Aorta (tissue), 5 donors: ENCODE data around the gene OR2A2. TPM values are rescaled to one million over a fixed set of nuclear protein-coding genes. Genes with fewer than 3 reads are reported as not detected.

Experiments used
- ATAC-seq: fragments of 200-7000 bp; cut with Tn5 transposase; one replicate; pipeline ENCODE4 v1.9.1; 2022; ENCODE audit warnings: moderate library complexity; ENCODE audit not compliant: low FRiP score
- DNase-seq, 2 donors: peaks; one replicate each; pipeline ENCODE4 v3.0.0-alpha.2; 2020
- H3K27ac ChIP-seq, 2 donors: one replicate each; pipeline ENCODE4 v1.5.1; 2013; ENCODE audit warnings: low read length in 2 of 2, mild to moderate bottlenecking in 2 of 2, moderate library complexity in 2 of 2, control low read depth in 1 of 2, inconsistent platforms in 1 of 2, low read depth in 1 of 2
- H3K27me3 ChIP-seq, 2 donors: one replicate each; pipeline ENCODE4 v1.6.1; 2013; ENCODE audit warnings: control low read depth in 1 of 2, low read length in 1 of 2, mild to moderate bottlenecking in 1 of 2, moderate library complexity in 1 of 2; ENCODE audit not compliant: insufficient read depth in 2 of 2, control insufficient read depth in 1 of 2
- H3K36me3 ChIP-seq, 2 donors: one replicate each; pipeline ENCODE4 v1.6.1; 2013; ENCODE audit warnings: control low read depth in 1 of 2, low read length in 1 of 2, mild to moderate bottlenecking in 1 of 2; ENCODE audit not compliant: insufficient read depth in 2 of 2, control insufficient read depth in 1 of 2
- H3K4me1 ChIP-seq, 2 donors: one replicate each; pipeline ENCODE4 v1.6.1; 2013; ENCODE audit warnings: low read length in 2 of 2, control low read depth in 1 of 2, mild to moderate bottlenecking in 1 of 2, moderate library complexity in 1 of 2; ENCODE audit not compliant: insufficient read depth in 2 of 2, control insufficient read depth in 1 of 2
- H3K4me3 ChIP-seq, 2 donors: one replicate each; pipeline ENCODE4 v1.5.1; 2013; ENCODE audit warnings: low read length in 2 of 2, control low read depth in 1 of 2, mild to moderate bottlenecking in 1 of 2
- H3K9me3 ChIP-seq: one replicate; pipeline ENCODE4 v1.6.1; 2013; ENCODE audit warnings: mild to moderate bottlenecking, low read length; ENCODE audit not compliant: control insufficient read depth
- WGBS, 2 donors: extraction: QIAGEN DNeasy Blood & Tissue Kit; methylation state at CpG; one replicate each; pipeline ENCODE4 v1.1.7; 2013; 5-methylcytosine and 5-hydroxymethylcytosine counted together
- intact Hi-C, 2 donors: fragments of 100-400 bp; cut with DNase I; formaldehyde crosslinking; loops; one replicate each; pipeline versions ENCODE4 v1.14.2 to v1.15.0; 2022
- polyA plus RNA-seq, 2 donors: library from polyadenylated mRNA; stranded (reverse); fragments of 200-250 nt; gene quantifications; one replicate each; pipeline ENCODE4 v1.2.3, GENCODE V29; 2013
- total RNA-seq, 2 donors: library from RNA; stranded (reverse); fragmentation: NEBNext Ultra II Directional; extraction: Animal tissue kit (Norgen Biotek cat#: 25700); gene quantifications; one replicate each; pipeline ENCODE4 v1.2.1, GENCODE V29; 2021
- donor health status: healthy with polysubstance abuse.
- donor health status: Bipolar disorder and iron deficiency.
- donor health status: DM: no; HTN: no; CAD: no.
- donor health status: DM: no; HTN: no; CAD: no.
- donor health status: DM: yes; HTN: yes; CAD: no.

OR2A2 gene
- total and polyA plus RNA-seq, 4 donors: not detected

GRCh38 chr7:144098776-144099175 lies 10.6 kb upstream of the OR2A2 start:
- no peaks in the 10 kb centered on the region for H3K4me1 ChIP-seq
- intact Hi-C loops: no loop called here
- no peak overlapping the region for H3K4me3 ChIP-seq
- H3K9me3 ChIP-seq: peaks cover 2% of the 10 kb centered on the region
- H3K27ac ChIP-seq: no peak overlapping the region
- ATAC-seq: no peak
- H3K36me3 ChIP-seq: no peaks in the 10 kb centered on the region
- H3K27me3 ChIP-seq: no peaks in the 10 kb centered on the region
- no peak for DNase-seq

- WGBS, 2 donors: 52 to 61% methylated on average over 3 of the region's 3 CpGs
- DNase-seq (no peak), ATAC-seq (no peak)
- Histone ChIP-seq H3K36me3 (no peaks in the 10 kb centered on the region), H3K4me3 (no peak overlapping the region), H3K27me3 (no peaks in the 10 kb centered on the region), H3K27ac (no peak overlapping the region), H3K4me1 (no peaks in the 10 kb centered on the region), H3K9me3 (peaks cover 2% of the 10 kb centered on the region)
- intact Hi-C loops: no loop called here
Observed at GRCh38 chr7:144100607-144101006, 8.8 kb upstream of the OR2A2 start.

GRCh38 chr7:144102041-144102440 lies 7.3 kb upstream of the OR2A2 start:
- H3K4me3 ChIP-seq: no peak overlapping the region
- intact Hi-C loops: no loop called here
- no peaks in the 10 kb centered on the region for H3K4me1 ChIP-seq
- H3K27ac ChIP-seq: no peak overlapping the region
- H3K27me3 ChIP-seq: no peaks in the 10 kb centered on the region
- no peaks in the 10 kb centered on the region for H3K36me3 ChIP-seq
- no peaks in the 10 kb centered on the region for H3K9me3 ChIP-seq
- no peak for ATAC-seq
- no peak for DNase-seq

- no peaks in the 10 kb centered on the region for H3K36me3 ChIP-seq
- no peak overlapping the region for H3K27ac ChIP-seq
- DNase-seq (no peak), ATAC-seq (no peak)
- intact Hi-C loops: no loop called here
- H3K9me3 ChIP-seq: no peaks in the 10 kb centered on the region
- no peak overlapping the region for H3K4me3 ChIP-seq
- H3K27me3 ChIP-seq: no peaks in the 10 kb centered on the region
- H3K4me1 ChIP-seq: no peaks in the 10 kb centered on the region
Observed at GRCh38 chr7:144105211-144105610, 4.2 kb upstream of the OR2A2 start.

- 79 to 83% methylated on average over 5 of the region's 5 CpGs for WGBS, 2 donors
- Histone ChIP-seq H3K36me3 (no peaks in the 10 kb centered on the region), H3K27me3 (no peaks in the 10 kb centered on the region), H3K9me3 (no peaks in the 10 kb centered on the region), H3K27ac (no peak overlapping the region), H3K4me1 (no peaks in the 10 kb centered on the region), H3K4me3 (no peak overlapping the region)
- ATAC-seq (no peak), DNase-seq (no peak)
- intact Hi-C loops: loop anchor here in 1 of 2 donors (5.0 kb wide), 1 partner anchor 52 kb away; no protein-coding TSS in a partner anchor
Observed at GRCh38 chr7:144110272-144110671, 889 bp downstream of the OR2A2 start.

GRCh38 chr7:144113651-144114050 lies 4.3 kb downstream of the OR2A2 start:
- Histone ChIP-seq H3K27ac (no peak overlapping the region), H3K27me3 (no peaks in the 10 kb centered on the region), H3K9me3 (peaks cover 2% of the 10 kb centered on the region), H3K4me1 (no peaks in the 10 kb centered on the region), H3K4me3 (no peak overlapping the region), H3K36me3 (no peaks in the 10 kb centered on the region)
- no peak for DNase-seq
- ATAC-seq: no peak
- intact Hi-C loops: loop anchor here in 1 of 2 donors (5.0 kb wide), 1 partner anchor 49 kb away; no protein-coding TSS in a partner anchor
- 19 to 20% methylated on average over 1 of the region's 1 CpG for WGBS, 2 donors

- whole genome bisulfite sequencing, 2 donors: 75 to 77% methylated on average over 8 of the region's 8 CpGs
- H3K4me1 ChIP-seq: no peaks in the 10 kb centered on the region
- intact Hi-C loops: no loop called here
- peaks cover 2% of the 10 kb centered on the region for H3K9me3 ChIP-seq
- no peak for ATAC-seq
- no peaks in the 10 kb centered on the region for H3K36me3 ChIP-seq
- no peak overlapping the region for H3K27ac ChIP-seq
- H3K4me3 ChIP-seq: no peak overlapping the region
- DNase-seq: no peak
- H3K27me3 ChIP-seq: no peaks in the 10 kb centered on the region
Observed at GRCh38 chr7:144118341-144118740, 9.0 kb downstream of the OR2A2 start.

- ATAC-seq: no peak
Observed at GRCh38 chr7:144122876-144123275, 13.5 kb downstream of the OR2A2 start, which contains the start of gene OR2A14. Gene OR2A14 (plus strand): TSS chr7:144123176. CDS start chr7:144129113, 5,937 bp downstream.

GRCh38 chr7:144127714-144128334 lies 18.4 kb downstream of the OR2A2 start:
- WGBS, 2 donors: 37 to 38% methylated on average over 6 of the region's 6 CpGs
- H3K27ac ChIP-seq: no peak overlapping the region
- H3K4me3 ChIP-seq: no peak overlapping the region
- H3K27me3 ChIP-seq: no peaks in the 10 kb centered on the region
- ATAC-seq (peak; percentile 91), DNase-seq (peak; percentile 89 to 95)
- H3K36me3 ChIP-seq: no peaks in the 10 kb centered on the region
- intact Hi-C loops: no loop called here
- no peaks in the 10 kb centered on the region for H3K4me1 ChIP-seq
- peaks cover 2% of the 10 kb centered on the region for H3K9me3 ChIP-seq

More at GRCh38 chr7:144122876-144123275, 13.5 kb downstream of the OR2A2 start, which contains the start of gene OR2A14:
- WGBS, 2 donors: 89 to 96% methylated on average over 1 of the region's 1 CpG
- Histone ChIP-seq H3K9me3 (peaks cover 2% of the 10 kb centered on the region), H3K27me3 (no peaks in the 10 kb centered on the region), H3K27ac (no peak within 1 kb of the TSS), H3K4me3 (no peak within 1 kb of the TSS), H3K36me3 (no peaks in the 10 kb centered on the region), H3K4me1 (no peaks in the 10 kb centered on the region)
- DNase-seq: no peak
- intact Hi-C loops: no loop called here
